Measurements from ENCODE around the gene EHD4. TPM values are rescaled to one million over a fixed set of nuclear protein-coding genes. Genes with fewer than 3 reads are reported as not detected.

The EHD4 gene
- polyA plus RNA-seq, 3 donors: 12.8 to 16.0 (median 14.2) TPM

DNA sequence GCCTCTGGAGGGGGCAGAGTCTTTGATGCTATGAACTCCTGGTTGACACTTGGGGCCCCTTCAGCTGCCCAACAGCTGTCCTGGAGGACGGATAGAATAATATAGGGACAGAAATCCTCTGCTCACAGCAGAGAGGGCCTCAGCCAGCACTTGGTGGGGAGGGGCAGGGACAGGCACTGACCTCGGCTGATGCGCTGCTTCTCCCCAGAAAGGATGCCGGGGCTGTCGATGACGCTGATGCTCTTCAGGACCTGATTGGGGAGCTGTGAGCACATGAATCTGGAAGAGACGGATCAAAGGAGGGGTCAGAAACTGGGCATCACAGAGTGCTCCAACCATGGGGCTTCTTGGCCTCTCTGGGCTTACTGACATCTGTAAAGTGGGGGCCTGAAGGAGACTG, 29.5 kb downstream of the EHD4 start:
- peaks cover 4 to 5% of the 10 kb centered on the region in 2 donors for H3K4me1 ChIP-seq (ENCODE audit: control insufficient read depth in 1 of 2, insufficient read depth in 2 of 2, low read length in 2 of 2)
- H3K4me3 ChIP-seq (replicated peaks in 1 of 3; ENCODE audit: low read depth in 2 of 3, low read length in 3 of 3): no peak overlapping the region
- H3K27me3 ChIP-seq (ENCODE audit: control insufficient read depth in 2 of 2, insufficient read depth in 2 of 2, low read length in 2 of 2): no peaks in the 10 kb centered on the region
- intact Hi-C loops (cut with micrococcal nuclease): no loop called here
- peak overlapping the region in 1 of 2 donors; percentile 32 for H3K27ac ChIP-seq (ENCODE audit: low read depth in 1 of 2, low read length in 2 of 2)
- Mint-ChIP-seq H3K36me3 (peaks cover 75 to 91% of the 10 kb centered on the region in 2 donors), H3K27me3 (ENCODE audit: low read depth in 3 of 3) (peaks cover 0 to 3% (median 0%) of the 10 kb centered on the region in 3 donors), H3K4me3 (peak overlapping the region in 1 of 2 donors; percentile 34), H3K9me3 (peaks cover 0 to 2% (median 0%) of the 10 kb centered on the region in 7 donors), H3K27ac (peak overlapping the region in 5 of 7 donors; percentile 20 to 78 (median 53)), H3K4me1 (peaks cover 5% of the 10 kb centered on the region)
- H2AFZ ChIP-seq (ENCODE audit: insufficient read depth, low read depth, low read length, poor library complexity, severe bottlenecking): no peak overlapping the region
- H3K79me2 ChIP-seq (ENCODE audit: insufficient read depth, low read length): peaks cover 51% of the 10 kb centered on the region
- H3K4me2 ChIP-seq (replicated peaks; ENCODE audit: extremely low read depth, low read length, poor library complexity, severe bottlenecking): no peak overlapping the region
- no peak for DNase-seq
- 85% methylated on average over 7 of the region's 7 CpGs for WGBS (ENCODE audit: insufficient coverage)
- H3K9ac ChIP-seq (ENCODE audit: insufficient read depth, low read length, poor library complexity, severe bottlenecking): no peak overlapping the region
- peaks cover 49% of the 10 kb centered on the region for H4K20me1 ChIP-seq (ENCODE audit: insufficient read depth, low read length)
- TF ChIP-seq, protein P1, sequence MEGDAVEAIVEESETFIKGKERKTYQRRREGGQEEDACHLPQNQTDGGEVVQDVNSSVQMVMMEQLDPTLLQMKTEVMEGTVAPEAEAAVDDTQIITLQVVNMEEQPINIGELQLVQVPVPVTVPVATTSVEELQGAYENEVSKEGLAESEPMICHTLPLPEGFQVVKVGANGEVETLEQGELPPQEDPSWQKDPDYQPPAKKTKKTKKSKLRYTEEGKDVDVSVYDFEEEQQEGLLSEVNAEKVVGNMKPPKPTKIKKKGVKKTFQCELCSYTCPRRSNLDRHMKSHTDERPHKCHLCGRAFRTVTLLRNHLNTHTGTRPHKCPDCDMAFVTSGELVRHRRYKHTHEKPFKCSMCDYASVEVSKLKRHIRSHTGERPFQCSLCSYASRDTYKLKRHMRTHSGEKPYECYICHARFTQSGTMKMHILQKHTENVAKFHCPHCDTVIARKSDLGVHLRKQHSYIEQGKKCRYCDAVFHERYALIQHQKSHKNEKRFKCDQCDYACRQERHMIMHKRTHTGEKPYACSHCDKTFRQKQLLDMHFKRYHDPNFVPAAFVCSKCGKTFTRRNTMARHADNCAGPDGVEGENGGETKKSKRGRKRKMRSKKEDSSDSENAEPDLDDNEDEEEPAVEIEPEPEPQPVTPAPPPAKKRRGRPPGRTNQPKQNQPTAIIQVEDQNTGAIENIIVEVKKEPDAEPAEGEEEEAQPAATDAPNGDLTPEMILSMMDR (IDR thresholded peaks at IDR 0.05): no peak
- no peaks in the 10 kb centered on the region for H3K9me3 ChIP-seq (replicated peaks in 1 of 2; ENCODE audit: control insufficient read depth in 1 of 2, insufficient read depth in 1 of 2, low read length in 2 of 2)
- H3K36me3 ChIP-seq (replicated peaks in 1 of 2; ENCODE audit: control insufficient read depth in 1 of 2, insufficient read depth in 2 of 2, low read length in 2 of 2): peaks cover 61 to 100% of the 10 kb centered on the region in 2 donors

DNA sequence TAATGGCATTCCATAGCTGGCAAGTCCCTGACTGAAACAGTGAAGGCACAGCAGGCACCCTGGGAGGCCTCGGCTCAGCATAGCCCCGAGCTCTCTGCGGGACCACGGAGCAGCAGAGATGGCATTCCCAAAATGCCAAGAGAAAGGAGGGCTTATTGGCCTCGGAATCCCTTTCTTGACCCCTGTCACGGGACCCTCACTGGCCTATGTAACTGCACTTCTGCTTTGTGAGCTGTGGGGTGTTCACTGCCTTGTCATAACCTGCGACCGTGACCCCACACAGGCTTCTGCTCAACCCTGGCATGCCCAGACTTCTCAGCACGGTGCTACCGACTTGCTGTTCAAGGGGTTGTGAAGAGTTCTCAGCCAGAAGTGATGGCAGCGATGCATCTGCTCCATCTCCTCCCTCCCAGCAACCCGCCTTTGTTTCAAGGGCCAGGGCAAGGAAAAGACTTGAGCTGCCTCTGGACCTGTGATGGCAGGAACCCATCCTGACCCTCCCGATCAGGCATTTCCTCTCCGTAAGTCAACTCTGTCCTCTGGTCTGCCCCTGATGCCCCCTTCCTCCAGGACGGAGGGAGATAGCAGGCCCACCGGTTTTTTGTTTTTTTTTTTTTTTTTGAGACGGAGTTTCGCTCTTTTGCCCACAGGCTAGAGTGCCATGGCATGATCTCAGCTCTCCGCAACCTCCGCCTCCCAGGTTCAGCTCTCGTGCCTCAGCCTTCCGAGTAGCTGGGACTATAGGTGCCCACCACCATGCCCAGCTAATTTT, 30.5 kb downstream of the EHD4 start:
- no peak overlapping the region for H3K27ac ChIP-seq (ENCODE audit: low read depth in 1 of 2, low read length in 2 of 2)
- H3K9ac ChIP-seq (ENCODE audit: insufficient read depth, low read length, poor library complexity, severe bottlenecking): no peak overlapping the region
- Mint-ChIP-seq H3K4me3 (no peak overlapping the region), H3K36me3 (peaks cover 79 to 90% of the 10 kb centered on the region in 2 donors), H3K4me1 (peaks cover 15% of the 10 kb centered on the region), H3K27me3 (ENCODE audit: low read depth in 3 of 3) (peaks cover 0 to 3% (median 0%) of the 10 kb centered on the region in 3 donors), H3K27ac (peak overlapping the region in 5 of 7 donors; percentile 13 to 63 (median 54)), H3K9me3 (peaks cover 0 to 2% (median 0%) of the 10 kb centered on the region in 7 donors)
- H3K4me2 ChIP-seq (replicated peaks; ENCODE audit: extremely low read depth, low read length, poor library complexity, severe bottlenecking): no peak overlapping the region
- no peak overlapping the region for H2AFZ ChIP-seq (ENCODE audit: insufficient read depth, low read depth, low read length, poor library complexity, severe bottlenecking)
- peaks cover 41% of the 10 kb centered on the region for H3K79me2 ChIP-seq (ENCODE audit: insufficient read depth, low read length)
- H3K9me3 ChIP-seq (replicated peaks in 1 of 2; ENCODE audit: control insufficient read depth in 1 of 2, insufficient read depth in 1 of 2, low read length in 2 of 2): no peaks in the 10 kb centered on the region
- no peak for DNase-seq
- H3K36me3 ChIP-seq (replicated peaks in 1 of 2; ENCODE audit: control insufficient read depth in 1 of 2, insufficient read depth in 2 of 2, low read length in 2 of 2): peaks cover 57 to 91% of the 10 kb centered on the region in 2 donors
- WGBS (ENCODE audit: insufficient coverage): 92% methylated on average over 14 of the region's 22 CpGs
- TF ChIP-seq, protein P1 (IDR thresholded peaks at IDR 0.05): no peak
- H3K4me3 ChIP-seq (replicated peaks in 1 of 3; ENCODE audit: low read depth in 2 of 3, low read length in 3 of 3): no peak overlapping the region
- H3K4me1 ChIP-seq (ENCODE audit: control insufficient read depth in 1 of 2, insufficient read depth in 2 of 2, low read length in 2 of 2): peaks cover 15% of the 10 kb centered on the region in 2 donors
- peaks cover 39% of the 10 kb centered on the region for H4K20me1 ChIP-seq (ENCODE audit: insufficient read depth, low read length)
- H3K27me3 ChIP-seq (ENCODE audit: control insufficient read depth in 2 of 2, insufficient read depth in 2 of 2, low read length in 2 of 2): no peaks in the 10 kb centered on the region
- intact Hi-C loops (cut with micrococcal nuclease): no loop called here

Measured in CD14-positive monocyte (primary cell).